Stomach smooth muscle (tissue), 2 donors: ENCODE measurements around the gene MSGN1.

Experiments used
- H3K27ac ChIP-seq: one replicate; pipeline ENCODE4 v1.7.0; 2013; ENCODE audit warnings: mild to moderate bottlenecking, low read length, inconsistent platforms
- H3K27me3 ChIP-seq, 2 donors: one replicate each; pipeline ENCODE4 v1.7.0; 2013; ENCODE audit warnings: low read length in 2 of 2; ENCODE audit not compliant: insufficient read depth in 2 of 2, control insufficient read depth in 1 of 2
- H3K36me3 ChIP-seq, 2 donors: one replicate each; pipeline ENCODE4 v1.7.0; 2013; ENCODE audit warnings: low read length in 2 of 2; ENCODE audit not compliant: control insufficient read depth in 2 of 2, insufficient read depth in 2 of 2
- H3K4me1 ChIP-seq: one replicate; pipeline ENCODE4 v1.7.0; 2013; ENCODE audit warnings: low read length; ENCODE audit not compliant: control insufficient read depth, insufficient read depth
- H3K4me3 ChIP-seq, 2 donors: one replicate each; pipeline ENCODE4 v1.7.0; 2013; ENCODE audit warnings: low read length in 2 of 2
- H3K9ac ChIP-seq, 2 donors: one replicate each; pipeline ENCODE4 v1.7.0; 2013; ENCODE audit warnings: low read length in 2 of 2, mild to moderate bottlenecking in 1 of 2
- H3K9me3 ChIP-seq, 2 donors: one replicate each; pipeline ENCODE4 v1.7.0; 2013; ENCODE audit warnings: low read length in 2 of 2; ENCODE audit not compliant: control insufficient read depth in 2 of 2
- donor health status: healthy.
- donor health status: Pancreatic carcinoma.

The MSGN1 gene

DNA sequence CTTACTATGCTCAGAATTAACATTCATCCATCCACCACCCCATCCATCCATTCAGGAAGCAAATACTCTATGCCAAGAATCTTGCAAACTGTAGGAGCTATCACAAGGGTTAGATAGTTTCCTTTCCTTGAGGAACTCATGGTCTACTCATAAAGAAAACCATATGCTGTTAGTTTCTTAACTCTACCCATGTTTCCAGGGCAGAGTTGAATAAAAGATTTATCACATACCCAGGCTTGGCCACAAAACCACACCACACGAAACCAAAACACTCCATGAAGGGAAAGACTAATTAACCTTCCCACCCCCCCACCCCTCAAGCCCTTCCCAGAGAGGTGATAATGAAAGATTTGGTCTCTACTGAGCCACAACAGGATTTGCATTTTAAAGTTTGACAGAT lies 23.7 kb upstream of the MSGN1 start:
- no peaks in the 10 kb centered on the region for H3K27me3 ChIP-seq
- H3K9me3 ChIP-seq, result no peaks in the 10 kb centered on the region
- no peak overlapping the region for H3K9ac ChIP-seq
- no peaks in the 10 kb centered on the region for H3K36me3 ChIP-seq
- peaks cover 5% of the 10 kb centered on the region for H3K4me1 ChIP-seq
- H3K4me3 ChIP-seq, result no peak overlapping the region
- no peak overlapping the region for H3K27ac ChIP-seq

DNA sequence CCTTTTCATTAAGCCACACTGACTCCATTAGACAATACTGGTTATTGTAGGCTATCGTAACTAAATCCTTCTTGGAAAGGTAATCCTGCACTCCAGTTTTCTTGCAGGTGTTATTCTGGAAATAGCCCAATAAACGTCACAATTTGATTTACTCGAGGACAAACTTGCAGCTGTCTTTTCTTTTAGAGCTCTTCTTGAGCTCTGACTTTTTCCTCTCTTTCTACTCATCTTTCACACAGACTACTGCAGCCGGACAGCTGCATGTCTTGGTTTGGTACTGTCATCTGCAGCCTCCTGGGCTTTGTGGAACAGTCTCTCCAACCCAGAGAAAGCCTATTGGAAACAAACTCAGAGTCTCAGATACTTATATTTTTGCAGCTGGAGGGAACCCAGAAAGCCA lies 23.0 kb upstream of the MSGN1 start:
- Histone ChIP-seq H3K36me3 (no peaks in the 10 kb centered on the region), H3K27me3 (no peaks in the 10 kb centered on the region), H3K4me3 (no peak overlapping the region), H3K9me3 (no peaks in the 10 kb centered on the region), H3K4me1 (peaks cover 5% of the 10 kb centered on the region), H3K27ac (no peak overlapping the region), H3K9ac (no peak overlapping the region)

DNA sequence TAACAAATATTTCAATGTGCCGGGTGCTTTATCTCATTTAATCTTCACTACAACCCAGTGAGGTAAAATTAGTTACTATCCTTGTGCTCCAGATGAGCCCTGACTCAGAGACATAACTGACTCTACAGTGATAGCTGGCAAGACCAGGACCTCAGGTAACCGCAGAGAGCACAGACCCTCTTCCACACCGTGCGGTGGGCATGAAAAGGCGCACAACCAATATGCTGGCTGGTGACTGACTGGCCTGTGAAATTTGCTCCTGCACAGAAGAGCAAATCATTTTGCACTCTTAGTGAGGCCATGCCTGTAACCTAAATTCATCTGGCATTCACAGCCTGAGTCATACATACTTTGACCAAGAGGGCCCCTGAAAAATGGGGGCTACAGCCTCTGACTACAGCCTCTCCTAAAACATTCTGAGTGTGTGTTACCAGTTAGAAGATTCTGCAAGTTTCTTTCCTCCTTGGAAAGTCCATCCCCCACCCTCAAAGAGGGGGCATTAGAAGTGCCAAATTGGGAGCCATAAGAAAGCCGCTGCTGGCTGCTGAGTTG lies 22.4 kb upstream of the MSGN1 start:
- Histone ChIP-seq H3K27ac (no peak overlapping the region), H3K36me3 (no peaks in the 10 kb centered on the region)

DNA sequence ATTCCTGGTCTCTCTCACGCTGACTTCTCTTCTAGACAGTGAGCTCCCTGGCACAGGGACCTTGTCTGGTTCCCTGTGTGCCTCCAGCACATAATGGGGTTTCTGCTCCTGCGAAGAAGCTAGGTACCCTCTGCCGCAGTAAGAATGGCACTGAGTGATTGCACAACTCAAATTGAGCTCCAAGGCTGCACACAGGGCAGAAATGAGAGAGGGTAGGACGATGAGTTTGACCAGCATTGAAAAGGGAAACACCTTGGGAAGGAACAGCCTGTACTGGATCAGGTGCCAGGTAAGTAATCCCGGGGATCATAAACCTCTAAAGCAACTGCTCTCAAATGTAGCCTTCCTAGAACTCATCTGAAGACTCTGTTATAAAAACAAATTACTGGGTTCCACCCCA lies 21.0 kb upstream of the MSGN1 start:
- Histone ChIP-seq H3K4me1 (peaks cover 5% of the 10 kb centered on the region), H3K27me3 (no peaks in the 10 kb centered on the region), H3K9ac (no peak overlapping the region), H3K9me3 (no peaks in the 10 kb centered on the region), H3K4me3 (no peak overlapping the region), H3K36me3 (no peaks in the 10 kb centered on the region), H3K27ac (no peak overlapping the region)

More for the DNA sequence above, 22.4 kb upstream of the MSGN1 start:
- H3K9me3 ChIP-seq, result no peaks in the 10 kb centered on the region
- H3K9ac ChIP-seq, result no peak overlapping the region
- H3K4me3 ChIP-seq, result no peak overlapping the region
- H3K27me3 ChIP-seq, result no peaks in the 10 kb centered on the region
- peaks cover 5% of the 10 kb centered on the region for H3K4me1 ChIP-seq

- H3K27ac ChIP-seq, result no peak overlapping the region
These were observed 17.9 kb upstream of the MSGN1 start for GRCh38 chr2:17798338-17798737.

DNA sequence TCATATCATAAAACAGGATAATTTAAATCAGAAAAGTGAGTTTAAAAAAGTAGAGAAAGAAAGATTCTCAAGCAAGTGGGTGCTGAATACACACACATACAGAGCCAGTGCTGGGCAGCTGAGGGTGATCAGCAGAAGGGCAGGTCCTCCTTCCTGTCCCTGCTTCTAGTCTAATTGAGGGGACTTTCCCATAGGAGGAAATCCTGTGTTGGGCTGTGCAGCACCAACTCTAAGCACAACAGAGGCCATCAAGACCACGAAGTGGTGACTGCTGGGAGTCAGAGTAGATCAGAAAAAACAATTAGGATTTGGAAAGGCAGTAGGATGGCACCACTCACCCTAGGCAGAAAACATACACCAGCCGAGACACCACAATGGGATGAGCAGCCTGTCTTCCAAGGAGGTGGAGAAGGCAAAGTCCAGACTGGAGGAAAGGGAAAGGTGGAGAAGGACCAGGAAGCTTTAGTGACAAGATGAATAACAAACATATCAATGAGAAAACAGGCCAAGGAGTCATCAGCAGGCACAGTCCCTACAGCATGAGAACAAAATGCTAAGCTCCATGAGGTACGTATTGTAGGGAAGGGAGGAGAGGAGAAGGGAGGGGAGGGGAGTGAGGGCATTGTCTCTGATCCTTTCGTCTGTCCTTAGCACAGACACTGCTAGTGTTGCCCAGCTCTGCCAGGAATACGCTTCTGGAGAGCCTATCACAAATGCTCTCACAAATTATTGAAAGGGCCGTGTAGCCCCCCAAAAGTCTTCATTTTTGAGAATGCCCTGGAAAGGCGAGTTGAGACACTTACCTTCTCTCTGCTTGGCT lies 16.7 kb upstream of the MSGN1 start:
- Histone ChIP-seq H3K27ac (no peak overlapping the region), H3K9me3 (no peaks in the 10 kb centered on the region), H3K4me1 (no peaks in the 10 kb centered on the region), H3K9ac (no peak overlapping the region), H3K27me3 (no peaks in the 10 kb centered on the region), H3K36me3 (no peaks in the 10 kb centered on the region), H3K4me3 (no peak overlapping the region)

More at GRCh38 chr2:17798338-17798737, 17.9 kb upstream of the MSGN1 start:
- Histone ChIP-seq H3K4me3 (no peak overlapping the region), H3K4me1 (no peaks in the 10 kb centered on the region), H3K27me3 (no peaks in the 10 kb centered on the region), H3K9me3 (no peaks in the 10 kb centered on the region), H3K36me3 (no peaks in the 10 kb centered on the region), H3K9ac (no peak overlapping the region)

GRCh38 chr2:17800219-17800618 lies 16.0 kb upstream of the MSGN1 start:
- no peak overlapping the region for H3K9ac ChIP-seq
- H3K27ac ChIP-seq, result no peak overlapping the region
- no peak overlapping the region for H3K4me3 ChIP-seq
- no peaks in the 10 kb centered on the region for H3K9me3 ChIP-seq
- no peaks in the 10 kb centered on the region for H3K4me1 ChIP-seq
- no peaks in the 10 kb centered on the region for H3K36me3 ChIP-seq
- no peaks in the 10 kb centered on the region for H3K27me3 ChIP-seq

DNA sequence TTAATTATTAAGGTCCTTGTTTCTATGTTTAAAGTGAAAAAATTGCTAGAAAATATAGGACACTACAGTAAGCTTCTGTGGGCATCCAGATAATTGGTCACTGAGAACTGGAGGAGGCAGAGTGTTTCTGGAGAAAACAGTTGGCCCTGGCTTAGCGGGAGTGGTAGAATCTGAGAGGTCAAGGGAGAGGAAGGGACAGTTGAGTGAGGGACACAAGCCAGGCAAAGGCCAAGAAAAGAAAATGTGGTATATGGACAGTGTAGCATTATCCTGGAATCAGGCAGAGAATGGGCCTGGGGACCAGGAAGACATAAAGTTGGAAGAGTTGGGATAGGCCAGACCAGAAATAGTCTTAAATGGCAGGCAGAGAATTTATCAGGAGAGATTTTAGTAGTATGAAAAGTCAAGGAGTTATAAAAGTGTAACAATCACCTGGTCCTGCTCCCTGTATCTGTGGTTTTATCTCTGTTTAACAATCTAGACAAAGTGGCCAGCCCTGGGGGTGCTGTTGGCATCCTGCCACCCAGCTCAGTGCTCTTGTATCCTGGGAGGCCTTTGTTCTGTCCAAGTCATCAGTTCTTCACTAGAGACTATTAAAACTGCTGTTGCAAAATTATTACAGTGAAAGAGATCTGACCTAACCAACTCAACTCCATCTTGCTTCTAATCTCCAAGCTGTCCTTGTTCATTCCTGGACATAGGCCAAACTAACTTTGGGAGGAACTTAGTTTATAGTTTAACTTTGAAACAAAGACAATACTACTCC lies 15.4 kb upstream of the MSGN1 start:
- Histone ChIP-seq H3K27ac (no peak overlapping the region), H3K36me3 (no peaks in the 10 kb centered on the region), H3K4me3 (no peak overlapping the region), H3K9ac (no peak overlapping the region), H3K9me3 (no peaks in the 10 kb centered on the region), H3K27me3 (no peaks in the 10 kb centered on the region), H3K4me1 (no peaks in the 10 kb centered on the region)

DNA sequence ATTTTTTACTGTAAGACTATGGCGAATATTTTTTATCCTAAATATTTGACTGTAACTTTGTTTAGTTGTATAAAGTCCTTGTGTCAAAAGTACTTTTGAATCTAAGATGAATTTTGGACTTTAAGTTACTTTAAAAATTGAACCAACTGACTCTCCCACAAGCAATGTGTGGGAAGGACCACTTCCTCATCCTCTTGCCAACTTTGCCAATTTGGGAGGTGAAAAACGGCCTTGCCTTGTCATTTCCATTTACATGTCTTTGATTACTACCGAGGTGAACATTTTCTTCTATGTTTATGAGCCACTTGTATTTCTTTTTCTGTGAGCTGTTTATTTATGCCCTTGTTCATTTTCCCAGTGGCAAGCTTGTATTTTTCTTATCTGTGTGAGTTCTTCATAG lies 12.8 kb upstream of the MSGN1 start:
- Histone ChIP-seq H3K27ac (no peak overlapping the region), H3K9me3 (no peaks in the 10 kb centered on the region), H3K9ac (no peak overlapping the region), H3K4me3 (no peak overlapping the region), H3K4me1 (no peaks in the 10 kb centered on the region), H3K27me3 (no peaks in the 10 kb centered on the region), H3K36me3 (no peaks in the 10 kb centered on the region)

- Histone ChIP-seq H3K4me1 (no peaks in the 10 kb centered on the region), H3K9ac (no peak overlapping the region), H3K27ac (no peak overlapping the region), H3K4me3 (no peak overlapping the region), H3K36me3 (no peaks in the 10 kb centered on the region), H3K9me3 (no peaks in the 10 kb centered on the region), H3K27me3 (no peaks in the 10 kb centered on the region)
These were observed 11.9 kb upstream of the MSGN1 start for GRCh38 chr2:17804358-17804757.

- Histone ChIP-seq H3K27me3 (no peaks in the 10 kb centered on the region), H3K4me1 (no peaks in the 10 kb centered on the region), H3K27ac (no peak overlapping the region), H3K9ac (no peak overlapping the region), H3K4me3 (no peak overlapping the region), H3K36me3 (no peaks in the 10 kb centered on the region), H3K9me3 (no peaks in the 10 kb centered on the region)
These were observed 11.1 kb upstream of the MSGN1 start for GRCh38 chr2:17805166-17805565.
